HTERT RPE-1 (cell line): ENCODE measurements around the gene GOPC.

Experiments
- in situ Hi-C: fragments of 300-500 bp; cut with MboI; formaldehyde crosslinking; loops from 4 replicates; pipeline ENCODE4 v1.14.3; 2020; ENCODE audit warnings: low sequenced_read_pairs

Gene GOPC

DNA sequence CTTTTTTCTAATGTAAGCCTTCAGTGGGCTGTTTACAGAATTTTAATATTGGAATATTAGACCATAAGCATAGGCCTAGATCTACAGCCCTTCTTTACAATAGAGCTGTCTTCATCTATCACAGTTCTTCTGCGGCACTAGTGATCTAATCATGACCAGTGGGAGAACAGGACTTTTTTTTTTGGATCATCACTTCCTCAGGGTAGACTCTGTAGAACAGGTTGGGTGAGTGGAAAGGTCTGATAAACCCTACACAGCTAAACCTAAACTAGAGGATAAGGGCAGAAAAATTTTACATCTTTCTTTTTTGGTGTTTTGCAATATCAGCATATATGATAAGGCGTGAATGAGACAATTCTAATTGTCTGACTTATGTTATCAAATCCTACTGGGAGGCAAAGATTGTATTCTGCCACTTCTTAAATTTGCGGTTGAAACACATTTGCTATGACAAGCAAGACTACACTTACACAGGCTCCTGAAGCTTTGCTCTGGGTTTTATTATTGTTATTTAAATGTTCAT, 52.2 kb downstream of the GOPC start:
- in situ Hi-C loops = no loop called here

DNA sequence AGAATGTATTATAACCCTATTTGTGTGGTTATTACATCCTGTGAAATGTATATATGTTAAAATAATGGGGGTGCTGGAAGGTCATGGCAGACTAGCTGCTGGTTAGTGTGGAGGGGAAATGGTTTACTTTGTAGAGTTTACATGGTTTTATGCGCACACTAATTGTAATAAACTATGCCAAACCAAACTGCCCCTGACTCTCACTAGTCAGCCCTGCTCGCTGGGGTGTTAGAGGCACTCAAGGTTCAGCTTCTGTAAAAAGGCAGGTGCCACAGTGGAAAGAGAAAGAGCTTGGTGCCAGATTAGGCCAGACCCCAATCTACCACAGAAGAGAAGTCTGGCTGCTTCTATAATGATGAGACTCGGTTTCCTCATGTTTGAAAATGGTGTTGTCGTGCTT, 52.7 kb downstream of the GOPC start:
- in situ Hi-C loops = no loop called here

DNA sequence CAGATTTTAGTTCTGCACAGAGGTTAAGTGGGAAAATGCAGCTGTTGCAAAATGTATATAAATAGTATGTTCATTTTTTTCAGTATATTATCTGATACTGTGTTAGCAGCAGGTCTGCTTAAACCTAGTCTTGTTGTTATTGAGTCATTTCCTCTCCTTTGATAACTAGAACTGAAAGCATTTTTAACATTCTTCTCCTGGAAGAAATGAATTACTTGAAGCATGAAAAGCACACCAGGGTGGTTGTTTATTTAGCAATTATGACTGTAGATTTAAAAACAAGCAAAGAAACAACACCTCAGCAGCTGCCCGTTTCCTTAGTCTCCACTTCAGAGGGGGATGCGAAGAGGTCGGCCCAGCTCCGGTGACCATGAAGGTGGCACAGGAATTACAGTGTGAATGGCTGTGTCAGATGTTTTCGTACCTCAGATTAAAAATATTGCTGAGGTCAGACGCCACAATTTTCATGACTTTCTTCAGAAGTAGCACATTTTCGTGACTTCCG, 53.5 kb downstream of the GOPC start:
- in situ Hi-C loops = no loop called here

DNA sequence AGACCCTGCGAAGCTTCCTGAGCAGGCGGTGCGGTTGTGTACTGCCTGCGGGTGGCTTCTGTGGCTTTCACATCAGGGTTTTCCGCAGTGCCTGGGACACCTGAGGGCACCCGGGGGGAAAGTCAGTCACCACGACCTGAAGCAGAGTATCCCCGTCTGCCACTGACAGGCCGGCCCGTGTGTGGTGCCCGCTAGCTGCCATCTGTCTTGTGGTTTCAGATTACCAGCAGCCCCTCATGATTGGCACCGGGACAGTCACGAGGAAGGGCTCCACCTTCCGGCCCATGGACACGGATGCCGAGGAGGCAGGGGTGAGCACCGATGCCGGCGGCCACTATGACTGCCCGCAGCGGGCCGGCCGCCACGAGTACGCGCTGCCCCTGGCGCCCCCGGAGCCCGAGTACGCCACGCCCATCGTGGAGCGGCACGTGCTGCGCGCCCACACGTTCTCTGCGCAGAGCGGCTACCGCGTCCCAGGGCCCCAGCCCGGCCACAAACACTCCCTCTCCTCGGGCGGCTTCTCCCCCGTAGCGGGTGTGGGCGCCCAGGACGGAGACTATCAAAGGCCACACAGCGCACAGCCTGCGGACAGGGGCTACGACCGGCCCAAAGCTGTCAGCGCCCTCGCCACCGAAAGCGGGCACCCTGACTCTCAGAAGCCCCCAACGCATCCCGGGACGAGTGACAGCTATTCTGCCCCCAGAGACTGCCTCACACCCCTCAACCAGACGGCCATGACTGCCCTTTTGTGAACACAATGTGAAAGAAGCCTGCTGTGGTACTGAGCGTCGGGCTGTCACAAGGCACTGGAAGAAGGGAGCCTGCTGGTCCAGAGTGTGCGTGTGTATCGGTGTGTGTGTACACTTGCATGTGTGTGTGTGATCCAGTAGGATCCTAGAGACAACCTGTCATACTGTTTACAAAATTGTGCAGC, 54.4 kb downstream of the GOPC start:
- in situ Hi-C loops = no loop called here

DNA sequence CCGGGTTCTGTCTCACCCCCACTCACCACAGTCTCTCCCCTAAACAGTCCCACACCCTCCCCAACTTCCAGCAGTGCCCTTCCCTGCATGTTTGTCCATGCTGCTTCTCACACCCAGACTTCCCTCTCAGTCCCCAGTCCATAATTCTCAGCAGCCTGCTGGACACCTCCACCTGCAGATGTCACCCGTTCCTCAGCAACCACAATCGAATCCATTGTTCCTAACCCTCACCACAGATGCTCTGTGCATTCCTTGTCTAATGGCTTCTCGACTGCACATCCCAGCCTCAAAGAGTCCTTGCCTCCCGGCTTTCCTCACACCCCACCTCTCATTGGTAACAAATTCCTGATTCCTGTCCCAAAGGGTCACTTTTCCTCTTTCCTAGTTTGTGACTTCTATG, 55.6 kb downstream of the GOPC start:
- in situ Hi-C loops = no loop called here

DNA sequence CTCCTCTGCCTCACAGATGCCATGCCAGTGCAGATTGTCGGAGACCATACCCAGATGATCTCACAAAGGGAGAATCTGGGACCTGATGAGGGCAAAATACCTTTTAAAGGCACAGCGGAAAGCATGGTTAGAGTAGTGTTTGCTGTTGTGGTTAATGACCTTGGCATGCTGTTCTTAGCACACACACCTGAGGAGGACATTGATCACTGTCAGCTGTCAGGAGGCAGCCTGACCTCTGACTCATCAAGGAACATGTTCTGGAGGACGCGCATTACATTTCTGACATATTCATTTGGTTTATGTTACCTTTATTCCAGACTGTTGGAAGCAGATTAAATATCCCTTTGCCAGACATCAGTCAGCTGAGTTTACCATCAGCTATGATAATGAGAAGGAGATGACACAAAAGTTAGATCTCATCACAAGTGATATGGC, 57.1 kb downstream of the GOPC start:
- in situ Hi-C loops = no loop called here

DNA sequence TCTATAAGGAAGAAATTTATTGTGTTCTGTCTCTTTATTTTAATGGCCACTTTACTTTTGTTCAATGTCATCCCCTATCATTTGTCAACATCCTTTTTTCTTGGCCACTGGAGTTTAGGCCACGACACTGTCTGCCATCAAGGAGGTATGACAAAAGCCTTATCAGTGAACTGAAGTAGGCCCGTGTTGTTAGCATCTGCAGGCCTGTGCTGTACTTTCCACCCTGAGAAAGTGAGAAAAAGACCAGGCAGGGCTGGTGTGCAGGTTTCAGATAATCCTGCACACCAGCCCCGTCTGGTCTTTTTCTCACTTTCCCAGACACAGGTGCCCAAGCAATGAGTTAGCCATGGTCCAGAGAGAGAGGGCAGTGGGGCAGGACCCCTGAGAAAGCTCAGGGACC, 57.6 kb downstream of the GOPC start:
- in situ Hi-C loops = no loop called here

DNA sequence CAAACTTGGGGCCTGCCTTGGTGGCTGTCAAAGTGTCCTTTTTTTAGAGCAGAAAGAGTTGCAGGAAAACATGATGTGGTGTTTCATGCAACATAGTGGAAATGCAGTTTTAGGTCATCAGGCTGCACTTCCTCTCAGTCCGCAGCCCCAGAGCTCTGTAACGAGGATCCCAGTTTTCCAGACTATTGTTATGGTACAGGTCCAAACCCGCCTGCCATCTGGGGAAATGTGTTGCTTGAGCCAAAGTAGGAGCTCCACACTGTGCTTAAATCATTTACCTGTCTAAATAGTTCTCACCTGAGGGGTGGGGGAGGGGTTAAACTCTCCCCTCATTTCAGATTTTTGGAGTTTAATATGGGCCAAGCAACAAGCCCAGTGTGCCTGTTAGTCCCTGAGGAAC, 59.8 kb downstream of the GOPC start:
- in situ Hi-C loops = no loop called here

DNA sequence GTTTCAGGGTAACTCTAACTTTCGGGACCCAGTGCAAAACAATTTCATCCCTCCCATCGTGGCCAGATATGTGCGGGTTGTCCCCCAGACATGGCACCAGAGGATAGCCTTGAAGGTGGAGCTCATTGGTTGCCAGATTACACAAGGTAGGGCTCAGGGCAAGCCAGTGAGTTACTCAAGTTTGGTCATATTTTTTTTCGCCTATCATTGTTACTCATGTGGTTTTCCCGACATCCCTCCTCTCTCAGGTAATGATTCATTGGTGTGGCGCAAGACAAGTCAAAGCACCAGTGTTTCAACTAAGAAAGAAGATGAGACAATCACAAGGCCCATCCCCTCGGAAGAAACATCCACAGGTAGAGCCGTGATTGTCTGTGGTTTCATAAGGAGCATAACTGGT, 61.6 kb downstream of the GOPC start:
- in situ Hi-C loops = no loop called here

DNA sequence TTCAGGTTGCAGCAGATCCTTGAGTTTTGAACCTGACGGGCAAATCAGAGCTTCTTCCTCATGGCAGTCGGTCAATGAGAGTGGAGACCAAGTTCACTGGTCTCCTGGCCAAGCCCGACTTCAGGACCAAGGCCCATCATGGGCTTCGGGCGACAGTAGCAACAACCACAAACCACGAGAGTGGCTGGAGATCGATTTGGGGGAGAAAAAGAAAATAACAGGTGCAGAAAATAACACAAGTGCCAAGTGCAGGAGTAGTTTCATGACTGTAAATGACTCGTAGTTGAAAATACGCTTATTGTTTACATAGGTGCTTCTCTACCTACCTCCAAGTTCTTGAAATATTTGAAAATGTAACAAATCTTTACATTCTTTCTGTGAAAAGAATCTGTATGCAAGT, 63.7 kb downstream of the GOPC start:
- in situ Hi-C loops = no loop called here

DNA sequence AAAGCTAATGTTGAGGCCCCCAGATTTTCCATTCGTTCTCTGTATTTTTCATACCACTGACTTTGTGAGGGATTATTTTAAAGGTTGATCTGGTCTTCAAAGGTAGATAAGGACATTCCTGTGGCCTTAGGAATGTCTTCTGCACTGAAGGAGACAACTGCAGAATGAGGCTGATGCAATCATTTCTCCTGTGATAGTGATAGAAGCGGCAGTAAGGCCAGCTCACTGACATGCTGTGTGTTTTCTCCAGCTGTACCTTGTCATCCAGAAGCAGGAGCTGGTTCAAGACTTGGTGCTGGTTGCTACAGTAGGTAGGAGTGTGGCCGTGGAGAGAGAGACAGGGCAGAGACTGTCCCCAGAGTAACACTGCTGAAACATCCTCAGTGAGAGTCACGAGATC, 66.0 kb downstream of the GOPC start:
- in situ Hi-C loops = no loop called here

DNA sequence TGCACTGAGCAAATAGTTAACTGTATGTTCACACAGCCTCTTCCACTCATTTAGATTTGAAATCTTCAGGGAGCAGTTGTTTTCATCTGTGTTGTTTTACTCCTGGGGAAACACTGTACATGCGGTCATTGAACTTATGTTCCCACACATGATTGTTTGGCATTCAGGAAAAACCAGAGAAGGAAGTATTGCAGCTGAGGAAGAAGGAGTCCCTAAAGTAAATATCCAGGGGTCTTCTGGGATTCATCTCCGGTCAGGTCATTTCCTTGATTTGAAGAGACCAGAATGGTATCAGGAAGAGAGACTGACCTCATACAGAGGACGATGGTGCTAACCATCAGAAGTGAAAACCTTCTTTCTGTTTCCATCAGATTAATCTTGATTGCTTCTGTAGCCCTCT, 67.3 kb downstream of the GOPC start:
- in situ Hi-C loops = no loop called here

DNA sequence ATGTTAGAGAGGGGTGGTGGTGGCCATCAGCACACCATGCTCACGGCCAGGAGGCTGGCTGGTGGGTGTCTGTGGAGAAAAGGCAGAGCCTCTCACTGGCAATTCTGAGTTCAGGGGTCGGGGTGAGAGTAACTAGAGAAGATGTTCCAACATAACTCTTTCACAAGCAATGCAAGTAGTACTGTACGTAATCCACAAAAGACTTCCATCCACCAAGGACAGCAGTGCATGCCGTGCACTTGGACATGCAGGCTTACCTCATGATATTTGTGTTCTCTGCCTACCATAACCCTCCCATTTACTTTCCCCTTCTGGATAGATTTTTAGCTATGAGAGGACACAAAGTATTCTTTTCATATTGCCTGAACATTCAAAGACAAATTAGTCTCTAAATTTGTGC, 68.5 kb downstream of the GOPC start:
- in situ Hi-C loops = no loop called here

DNA sequence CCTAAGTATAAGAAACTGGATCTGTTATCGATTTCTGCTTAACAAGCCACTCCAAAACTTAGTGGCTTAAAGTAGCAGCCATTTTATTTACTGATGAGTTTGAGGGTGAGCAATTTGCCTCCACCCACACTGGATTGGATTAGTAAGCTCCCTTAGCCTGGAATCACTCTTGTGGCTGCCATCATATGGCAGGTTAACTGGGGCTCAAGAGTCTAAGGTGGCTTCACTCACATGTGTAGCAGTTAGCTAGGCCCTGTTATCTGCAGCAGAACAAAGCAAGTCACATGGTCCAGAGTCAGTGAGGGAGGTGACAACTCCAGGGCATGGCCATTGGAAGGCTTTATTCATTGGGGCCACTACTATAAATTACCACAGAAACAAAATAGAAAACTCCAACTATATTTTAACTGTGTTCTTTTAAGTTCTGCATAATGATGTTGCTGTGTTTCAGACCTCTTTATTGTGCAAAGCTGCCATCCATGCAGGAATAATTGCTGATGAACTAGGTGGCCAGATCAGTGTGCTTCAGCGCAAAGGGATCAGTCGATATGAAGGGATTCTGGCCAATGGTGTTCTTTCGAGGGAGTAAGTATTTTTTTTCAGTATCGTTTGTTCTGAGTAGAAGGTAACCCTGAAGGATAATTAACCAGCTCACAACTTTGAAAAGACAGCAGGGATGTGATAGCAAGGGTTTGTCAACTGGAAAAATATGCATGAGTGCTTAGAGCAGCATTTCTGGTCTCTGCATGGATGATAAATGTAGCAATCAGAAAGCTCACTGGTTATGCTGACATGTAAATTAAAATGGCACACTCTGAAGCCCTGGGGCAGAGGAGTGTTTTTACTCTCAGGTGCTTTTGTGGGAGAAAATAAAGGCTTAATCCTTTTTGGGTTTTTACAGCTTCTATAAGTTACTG, 70.2 kb downstream of the GOPC start:
- in situ Hi-C loops = no loop called here

DNA sequence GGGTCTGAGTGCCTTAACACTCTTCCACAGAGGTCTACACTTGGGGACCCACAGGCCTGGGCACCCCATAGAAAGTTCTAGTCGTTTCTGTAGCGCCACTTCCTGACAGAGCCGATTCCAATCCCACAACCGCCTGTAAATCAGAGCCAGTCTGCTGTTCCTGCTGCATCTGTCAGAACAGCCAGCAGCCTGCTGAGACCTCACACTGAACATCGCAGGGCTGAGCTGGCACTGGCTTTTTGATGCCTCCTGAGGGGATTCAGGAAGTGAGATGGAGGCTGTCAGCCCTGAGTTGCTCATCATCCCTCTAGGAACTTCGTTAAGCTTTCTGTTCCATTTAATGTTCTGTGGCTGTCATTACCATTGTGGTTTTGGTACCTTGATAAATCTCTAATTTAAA, 71.0 kb downstream of the GOPC start:
- in situ Hi-C loops = no loop called here

DNA sequence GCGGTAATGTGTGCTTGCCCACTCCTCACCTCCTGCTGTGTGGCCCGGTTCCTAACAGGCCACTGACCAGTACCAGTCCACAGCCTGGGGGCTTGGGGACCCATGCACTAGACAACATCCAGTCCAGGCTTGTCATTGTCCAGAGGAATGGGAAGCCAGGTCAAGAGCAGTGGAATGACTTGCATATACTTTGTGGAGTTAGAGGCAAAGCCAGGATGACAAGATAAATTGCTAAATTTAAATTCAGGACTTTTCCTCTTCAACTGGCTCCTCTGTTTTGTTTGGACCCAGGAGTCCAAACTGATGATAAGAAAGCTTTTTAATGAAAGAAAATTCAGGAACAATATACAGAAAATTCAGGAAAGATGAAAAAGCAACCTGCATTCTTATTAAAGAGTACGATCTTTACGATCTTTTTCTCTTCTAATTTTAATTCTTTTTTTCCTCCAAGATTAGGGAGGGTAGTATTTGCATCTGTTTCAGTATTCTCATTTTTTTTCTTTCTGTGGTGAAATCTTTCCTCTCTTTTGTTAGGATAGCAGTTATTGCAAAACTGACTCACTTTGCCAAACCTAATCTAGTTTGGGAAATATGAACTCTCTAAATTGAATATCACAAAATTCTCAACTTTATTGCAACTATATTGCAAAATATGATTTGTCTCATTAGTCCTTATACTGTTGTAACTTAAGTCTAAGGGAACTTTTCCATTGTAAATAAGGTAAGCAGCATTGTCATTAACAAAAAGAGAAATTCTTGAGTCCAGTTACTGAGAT, 71.7 kb downstream of the GOPC start:
- in situ Hi-C loops = no loop called here

DNA sequence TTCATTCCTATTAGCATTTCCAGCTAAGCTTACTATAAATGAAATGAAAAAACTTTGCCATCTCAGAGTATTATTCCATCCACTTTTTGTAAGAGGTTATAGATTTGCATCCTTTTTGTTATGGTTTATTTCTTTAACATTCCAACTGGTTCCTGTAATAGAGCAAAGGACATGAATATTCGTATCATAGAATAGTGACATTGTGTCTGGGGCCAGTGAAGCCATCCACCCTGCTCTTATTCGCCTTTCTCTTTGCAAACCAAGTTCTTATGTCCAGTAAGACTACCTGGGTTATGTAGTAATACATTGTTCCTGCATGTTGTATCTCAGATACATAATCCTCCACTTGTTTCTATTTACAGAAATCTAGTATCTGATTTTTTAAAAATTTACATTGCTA, 76.7 kb downstream of the GOPC start:
- in situ Hi-C loops = no loop called here

DNA sequence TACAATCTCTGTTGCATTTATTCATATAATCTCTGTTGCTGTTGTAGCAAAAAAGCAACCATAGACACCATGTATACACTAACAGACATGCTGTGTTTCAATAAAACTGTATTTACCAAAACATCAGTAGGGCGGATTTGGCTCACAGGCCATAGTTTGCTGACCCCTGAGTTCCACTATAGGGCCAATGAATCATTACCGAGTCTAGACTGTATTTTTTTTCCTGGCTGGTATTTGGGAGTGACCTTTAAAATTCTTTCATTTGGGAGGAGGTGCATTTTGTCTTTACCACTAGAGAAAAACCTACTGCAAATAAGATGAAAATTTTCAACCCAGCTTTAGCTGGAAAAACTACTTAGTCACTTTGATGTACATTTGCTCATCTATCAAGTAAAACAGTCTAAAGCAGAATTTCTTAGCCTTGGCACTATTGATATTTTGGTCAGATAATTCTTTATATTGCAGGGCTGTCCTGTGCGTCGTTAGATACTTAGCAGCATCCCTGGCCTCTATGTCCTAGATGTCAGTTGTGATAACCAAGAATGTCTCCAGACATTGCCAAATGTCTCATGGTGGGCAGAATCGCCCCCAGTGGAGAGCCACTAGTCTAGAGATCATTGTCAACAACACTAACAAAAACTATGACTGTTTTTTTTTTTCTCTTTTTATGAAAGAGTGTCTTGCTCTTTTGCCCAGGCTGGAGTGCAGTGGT, 80.4 kb downstream of the GOPC start:
- in situ Hi-C loops = no loop called here

DNA sequence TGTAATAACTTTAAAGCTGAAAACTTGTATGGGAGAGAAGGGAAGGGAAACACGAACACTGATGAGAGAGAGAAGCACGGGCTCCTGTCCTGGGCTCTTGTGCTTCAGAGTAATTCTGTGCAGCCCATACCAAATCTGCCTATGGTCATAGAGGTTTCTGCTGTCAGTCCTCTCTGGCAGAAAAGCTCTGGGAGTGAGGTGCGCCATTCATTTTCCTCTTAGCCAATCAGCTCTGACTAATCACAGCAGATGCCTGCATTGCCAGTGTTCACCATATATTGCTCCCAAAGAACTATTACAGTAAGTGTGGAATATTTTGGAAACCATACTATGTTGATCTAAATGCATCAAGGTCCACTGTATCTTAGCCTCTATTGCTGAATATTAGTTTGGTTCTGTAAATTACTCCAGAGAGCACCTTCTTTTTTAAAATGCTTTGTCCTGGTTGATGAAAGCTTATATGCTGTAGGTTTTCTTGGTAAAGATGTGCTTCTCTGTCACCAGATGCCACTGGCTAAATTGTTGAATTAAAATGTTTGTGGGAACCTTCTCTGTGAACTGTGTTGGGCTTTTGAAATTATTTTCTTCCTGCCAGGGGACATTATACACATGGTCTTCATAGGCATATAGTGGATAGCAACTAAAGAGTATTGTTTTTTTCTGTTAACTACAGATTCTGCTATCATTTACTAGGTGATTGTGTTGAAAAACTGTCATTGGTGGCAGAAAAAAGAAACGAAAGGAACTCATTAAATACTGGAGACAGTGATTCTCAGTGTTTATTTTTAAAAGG, 81.5 kb downstream of the GOPC start:
- in situ Hi-C loops = no loop called here
